Bronchial epithelial cell (primary cell): ENCODE data around the gene TMEM220. TPM values are rescaled to one million over a fixed set of nuclear protein-coding genes. Genes with fewer than 3 reads are reported as not detected.

ENCODE experiments used
- DNase-seq: peaks from one replicate; pipeline ENCODE4 v3.0.0-alpha.2; 2010; ENCODE audit warnings: low read depth
- FAIRE-seq: peaks from 2 replicates; lab custom pipeline; 2011; peaks lifted over from hg19 to GRCh38; lab: Jason Lieb, UNC
- H3K27me3 ChIP-seq: 2 replicates; pipeline ENCODE4 v1.5.1; 2011; ENCODE audit warnings: low read length; ENCODE audit not compliant: control insufficient read depth, insufficient read depth
- H3K36me3 ChIP-seq: 2 replicates; pipeline ENCODE4 v1.5.1; 2011; ENCODE audit warnings: low read length; ENCODE audit not compliant: control insufficient read depth, insufficient read depth
- H3K4me3 ChIP-seq: 2 replicates; pipeline ENCODE4 v1.5.1; 2011; ENCODE audit warnings: mild to moderate bottlenecking, low read depth, low read length, control low read depth
- CTCF ChIP-seq: IDR thresholded peaks from 2 replicates; pipeline ENCODE4 v1.5.1; 2011; ENCODE audit warnings: mild to moderate bottlenecking, moderate library complexity, low read length, control low read depth, inconsistent platforms; ENCODE audit not compliant: insufficient read depth, severe bottlenecking
- total RNA-seq: library from RNA; depleted of rRNA; stranded (reverse); fragments of >200 nt; gene quantifications from 2 replicates; pipeline ENCODE4 v1.2.1, GENCODE V29; 2014

TMEM220 gene
- 0.79 and 0.90 TPM in 2 replicates for total RNA-seq

DNA sequence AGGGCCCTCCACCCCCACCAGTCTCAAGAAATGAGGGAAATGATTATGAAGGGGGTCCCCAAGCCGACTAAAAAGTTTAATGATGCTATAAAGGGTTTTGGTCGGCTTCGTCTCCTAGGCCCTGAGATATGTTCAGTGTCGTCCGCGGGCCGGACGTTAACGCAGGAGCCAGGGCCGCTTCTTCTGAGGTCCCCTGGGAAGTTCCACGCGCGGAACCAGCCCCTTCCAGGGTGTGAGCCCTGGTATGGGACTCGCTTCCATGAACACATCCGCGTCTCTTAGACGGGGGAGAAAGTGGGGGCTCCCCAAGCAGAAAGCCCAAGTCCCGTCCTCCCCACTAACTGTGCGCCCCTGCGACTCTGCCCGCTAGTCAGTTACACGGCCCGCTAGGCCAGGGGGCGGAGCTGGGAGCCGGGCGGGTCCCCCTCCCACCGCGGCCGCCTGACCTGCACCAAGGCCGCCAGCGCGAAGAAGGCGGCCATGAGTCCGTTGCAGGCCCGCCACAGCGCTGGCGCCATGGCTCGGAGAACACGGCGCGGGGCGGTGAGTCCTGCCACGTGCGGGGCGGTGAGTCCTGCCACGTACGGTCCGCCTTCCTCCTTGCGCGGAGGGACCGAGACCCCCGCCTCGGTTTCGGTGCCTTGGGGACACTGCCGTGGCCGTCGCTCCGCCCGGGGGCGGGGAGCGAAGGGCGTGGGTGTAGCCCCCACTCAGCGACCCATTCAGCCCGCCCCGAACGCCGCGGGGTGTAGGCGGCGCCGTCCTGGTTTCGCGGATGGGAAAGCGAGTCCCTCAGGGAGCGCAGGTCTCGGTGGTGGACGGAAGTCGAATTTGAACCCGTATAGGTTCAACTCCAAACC lies at the start of gene TMEM220:
Gene TMEM220 (minus strand): TSS at position 690 of the 860 bp plus-strand sequence. CDS start 172 bp downstream, at position 518.
- peak; percentile 19 for DNase-seq
- no peak for FAIRE-seq
- peak within 1 kb of the TSS; percentile 60 for H3K4me3 ChIP-seq

GRCh38 chr17:10779609-10780008 lies 49.8 kb upstream of the TMEM220 start:
- DNase-seq: no peak
- Histone ChIP-seq H3K4me3 (no peak overlapping the region), H3K27me3 (no peaks in the 10 kb centered on the region), H3K36me3 (no peaks in the 10 kb centered on the region)
- no peak for TF ChIP-seq CTCF
- no peak for FAIRE-seq

More for the DNA sequence above, at the start of gene TMEM220:
- no peaks in the 10 kb centered on the region for H3K36me3 ChIP-seq
- no peak for TF ChIP-seq CTCF
- no peaks in the 10 kb centered on the region for H3K27me3 ChIP-seq

- DNase-seq (no peak), FAIRE-seq (no peak)
- Histone ChIP-seq H3K4me3 (no peak overlapping the region), H3K27me3 (no peaks in the 10 kb centered on the region), H3K36me3 (no peaks in the 10 kb centered on the region)
- TF ChIP-seq CTCF: no peak
Observed at GRCh38 chr17:10777890-10778289, 48.1 kb upstream of the TMEM220 start.

- Histone ChIP-seq H3K27me3 (no peaks in the 10 kb centered on the region), H3K4me3 (no peak overlapping the region), H3K36me3 (no peaks in the 10 kb centered on the region)
- FAIRE-seq (no peak), DNase-seq (no peak)
- TF ChIP-seq CTCF: no peak
Observed at GRCh38 chr17:10777131-10777807, 47.4 kb upstream of the TMEM220 start.

GRCh38 chr17:10776381-10776780 lies 46.6 kb upstream of the TMEM220 start:
- DNase-seq (no peak), FAIRE-seq (no peak)
- Histone ChIP-seq H3K27me3 (no peaks in the 10 kb centered on the region), H3K36me3 (no peaks in the 10 kb centered on the region), H3K4me3 (no peak overlapping the region)
- no peak for TF ChIP-seq CTCF
